Suprapubic skin (tissue), 4 donors: Measurements from ENCODE around the gene FOXK1.

ENCODE experiments used
- EP300 ChIP-seq: sonication (generic); formaldehyde crosslinking; IDR thresholded peaks from one replicate; pipeline ENCODE4 v1.6.1; 2017; ENCODE audit warnings: antibody characterized with exemption
- POLR2A ChIP-seq, 2 donors: fragments of 450-650 bp; IDR thresholded peaks; one replicate each; pipeline ENCODE4 v1.6.1; 2017; ENCODE audit warnings: antibody characterized with exemption in 2 of 2, mild to moderate bottlenecking in 2 of 2, moderate library complexity in 2 of 2
- POLR2AphosphoS5 ChIP-seq, 3 donors: sonication (generic); formaldehyde crosslinking; IDR thresholded peaks; one replicate each; pipeline ENCODE4 v1.6.1; 2017; ENCODE audit warnings: antibody characterized with exemption in 3 of 3
- TF ChIP-seq, protein P1 (sequence below), 2 donors: fragments of 200-600 bp in 1 of 2; fragments of 450-650 bp in 1 of 2; sonication (generic) in 1 of 2; IDR thresholded peaks; one replicate each; pipeline ENCODE4 v1.5.1; 2016 to 2019; ENCODE audit warnings: antibody characterized with exemption in 2 of 2, mild to moderate bottlenecking in 1 of 2, moderate library complexity in 1 of 2

GRCh38 chr7:4792537-4793126, 110.5 kb downstream of the FOXK1 start:
- TF ChIP-seq, protein P1, sequence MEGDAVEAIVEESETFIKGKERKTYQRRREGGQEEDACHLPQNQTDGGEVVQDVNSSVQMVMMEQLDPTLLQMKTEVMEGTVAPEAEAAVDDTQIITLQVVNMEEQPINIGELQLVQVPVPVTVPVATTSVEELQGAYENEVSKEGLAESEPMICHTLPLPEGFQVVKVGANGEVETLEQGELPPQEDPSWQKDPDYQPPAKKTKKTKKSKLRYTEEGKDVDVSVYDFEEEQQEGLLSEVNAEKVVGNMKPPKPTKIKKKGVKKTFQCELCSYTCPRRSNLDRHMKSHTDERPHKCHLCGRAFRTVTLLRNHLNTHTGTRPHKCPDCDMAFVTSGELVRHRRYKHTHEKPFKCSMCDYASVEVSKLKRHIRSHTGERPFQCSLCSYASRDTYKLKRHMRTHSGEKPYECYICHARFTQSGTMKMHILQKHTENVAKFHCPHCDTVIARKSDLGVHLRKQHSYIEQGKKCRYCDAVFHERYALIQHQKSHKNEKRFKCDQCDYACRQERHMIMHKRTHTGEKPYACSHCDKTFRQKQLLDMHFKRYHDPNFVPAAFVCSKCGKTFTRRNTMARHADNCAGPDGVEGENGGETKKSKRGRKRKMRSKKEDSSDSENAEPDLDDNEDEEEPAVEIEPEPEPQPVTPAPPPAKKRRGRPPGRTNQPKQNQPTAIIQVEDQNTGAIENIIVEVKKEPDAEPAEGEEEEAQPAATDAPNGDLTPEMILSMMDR (IDR thresholded peaks at IDR 0.05) = no peak
- TF ChIP-seq EP300 (no peak), POLR2AphosphoS5 (IDR thresholded peaks at IDR 0.05) (no peak), POLR2A (IDR thresholded peaks at IDR 0.05) (no peak)
